MCF 10A (cell line): ENCODE measurements around the gene HOXB7. TPM values are rescaled to one million over a fixed set of nuclear protein-coding genes. Genes with fewer than 3 reads are reported as not detected.

Source experiments
- BruUV-seq: library from RNA; stranded (reverse); fragments of 400-500 nt; replicated peaks from 2 replicates; lab custom pipeline; 2021; lab: Mats Ljungman, UMichigan
- CTCF ChIA-PET: fragments of 300-600 bp; sonication (Branson Sonifier 250); formaldehyde crosslinking; extraction: SDS; loops from one replicate; lab custom pipeline; 2021; ENCODE audit warnings: antibody characterized with exemption, inconsistent platforms; lab: Yijun Ruan, JAX
- POLR2A ChIA-PET: fragments of 300-600, 350-650 bp; sonication (Branson Sonifier 250); formaldehyde crosslinking; extraction: SDS; loops from one replicate; lab custom pipeline; 2020; ENCODE audit warnings: antibody characterized with exemption, inconsistent platforms; lab: Yijun Ruan, JAX
- DNase-seq: peaks from one replicate; pipeline ENCODE4 v3.0.0-alpha.2; 2018; ENCODE audit not compliant: unreplicated experiment
- H3K27ac Mint-ChIP-seq: one replicate; pipeline ENCODE4 v1.8.0; 2022; ENCODE audit warnings: mild to moderate bottlenecking, low read depth, mixed read lengths; ENCODE audit not compliant: unreplicated experiment
- H3K27me3 Mint-ChIP-seq: one replicate; pipeline ENCODE4 v1.8.0; 2022; ENCODE audit warnings: mixed read lengths; ENCODE audit not compliant: insufficient read depth, unreplicated experiment
- H3K36me3 Mint-ChIP-seq: one replicate; pipeline ENCODE4 v1.8.0; 2022; ENCODE audit warnings: mild to moderate bottlenecking, moderate library complexity, mixed read lengths; ENCODE audit not compliant: insufficient read depth, unreplicated experiment
- H3K4me1 Mint-ChIP-seq: one replicate; pipeline ENCODE4 v1.8.0; 2022; ENCODE audit warnings: mixed read lengths; ENCODE audit not compliant: insufficient read depth, unreplicated experiment
- H3K4me3 Mint-ChIP-seq: one replicate; pipeline ENCODE4 v1.8.0; 2022; ENCODE audit warnings: mild to moderate bottlenecking, moderate library complexity, mixed read lengths; ENCODE audit not compliant: unreplicated experiment
- H3K9me3 Mint-ChIP-seq: one replicate; pipeline ENCODE4 v1.8.0; 2022; ENCODE audit warnings: mixed read lengths; ENCODE audit not compliant: unreplicated experiment
- CTCF ChIP-seq: fragments of 200-600 bp; IDR thresholded peaks from one replicate; pipeline ENCODE4 v1.8.0; 2022; ENCODE audit warnings: antibody characterized with exemption, mild to moderate bottlenecking; ENCODE audit not compliant: unreplicated experiment
- intact Hi-C: fragments of 100-400 bp; cut with micrococcal nuclease; formaldehyde crosslinking; loops from 2 replicates; pipeline ENCODE4 v1.14.1; 2022
- total RNA-seq: library from RNA; stranded (reverse); gene quantifications from 2 replicates; pipeline ENCODE4 v1.2.3, GENCODE V29; 2022

Gene HOXB7
- total RNA-seq, 1 experiment from 2014 or later, result not detected

- no TSS peak for BruUV-seq
- Mint-ChIP-seq H3K4me3 (no peak overlapping the region), H3K27me3 (peaks cover 15% of the 10 kb centered on the region), H3K9me3 (no peaks in the 10 kb centered on the region), H3K4me1 (peaks cover 8% of the 10 kb centered on the region), H3K27ac (no peak overlapping the region), H3K36me3 (no peaks in the 10 kb centered on the region)
- no peak for DNase-seq
- ChIA-PET POLR2A (interaction anchor here (0.7 kb wide), 2 partner anchors 48 to 346 kb away, joined by 3 read pairs; no protein-coding TSS in a partner anchor), CTCF (interaction anchor here (0.6 to 0.8 kb wide), 3 partner anchors 28 to 70 kb away, joined by 3 to 4 read pairs (median 3); no protein-coding TSS in a partner anchor)
- TF ChIP-seq CTCF, result no peak
- intact Hi-C loops, result no loop called here
Observed at GRCh38 chr17:48574505-48575065, 36.2 kb downstream of the HOXB7 start.

GRCh38 chr17:48571826-48572417 lies 38.9 kb downstream of the HOXB7 start:
- H3K27ac Mint-ChIP-seq, result no peak overlapping the region
- POLR2A ChIA-PET, result no interaction called here
- H3K36me3 Mint-ChIP-seq, result no peaks in the 10 kb centered on the region
- DNase-seq, result no peak
- no peaks in the 10 kb centered on the region for H3K27me3 Mint-ChIP-seq
- peaks cover 4% of the 10 kb centered on the region for H3K4me1 Mint-ChIP-seq
- TF ChIP-seq CTCF, result no peak
- BruUV-seq, result no TSS peak
- CTCF ChIA-PET, result no interaction called here
- no peaks in the 10 kb centered on the region for H3K9me3 Mint-ChIP-seq
- intact Hi-C loops, result no loop called here
- H3K4me3 Mint-ChIP-seq, result no peak overlapping the region

GRCh38 chr17:48571024-48571818 lies 39.6 kb downstream of the HOXB7 start:
- no peaks in the 10 kb centered on the region for H3K27me3 Mint-ChIP-seq
- no peak for TF ChIP-seq CTCF
- H3K4me1 Mint-ChIP-seq, result no peaks in the 10 kb centered on the region
- BruUV-seq, result no TSS peak
- ChIA-PET POLR2A (no interaction called here), CTCF (no interaction called here)
- no peak overlapping the region for H3K27ac Mint-ChIP-seq
- H3K36me3 Mint-ChIP-seq, result no peaks in the 10 kb centered on the region
- intact Hi-C loops, result no loop called here
- H3K9me3 Mint-ChIP-seq, result no peaks in the 10 kb centered on the region
- no peak for DNase-seq
- no peak overlapping the region for H3K4me3 Mint-ChIP-seq

- TF ChIP-seq CTCF, result no peak
- H3K9me3 Mint-ChIP-seq, result no peaks in the 10 kb centered on the region
- no peaks in the 10 kb centered on the region for H3K36me3 Mint-ChIP-seq
- H3K27me3 Mint-ChIP-seq, result no peaks in the 10 kb centered on the region
- no peak overlapping the region for H3K27ac Mint-ChIP-seq
- intact Hi-C loops, result no loop called here
- POLR2A ChIA-PET, result no interaction called here
- no TSS peak for BruUV-seq
- no peak overlapping the region for H3K4me3 Mint-ChIP-seq
- H3K4me1 Mint-ChIP-seq, result no peaks in the 10 kb centered on the region
- DNase-seq, result no peak
- CTCF ChIA-PET, result interaction anchor here (0.5 to 0.7 kb wide), 2 partner anchors 241 to 552 kb away, joined by 3 to 4 read pairs; no protein-coding TSS in a partner anchor
Observed at GRCh38 chr17:48570325-48571023, 40.3 kb downstream of the HOXB7 start.
